Raji (cell line): ENCODE data around the gene COL4A4.

Experiments
- POLR2A ChIP-seq: IDR thresholded peaks from 2 replicates; pipeline ENCODE4 v1.6.1; 2011; ENCODE audit warnings: low read depth, low read length, control low read depth; ENCODE audit not compliant: insufficient read depth

The COL4A4 gene

GRCh38 chr2:227022608-227023007 lies 141.4 kb downstream of the COL4A4 start:
- no peak for TF ChIP-seq POLR2A

- no peak for TF ChIP-seq POLR2A
Observed at GRCh38 chr2:227020416-227020815, 143.6 kb downstream of the COL4A4 start.

GRCh38 chr2:227016894-227017293 lies 147.1 kb downstream of the COL4A4 start:
- no peak for TF ChIP-seq POLR2A

GRCh38 chr2:227013881-227014280 lies 150.1 kb downstream of the COL4A4 start:
- TF ChIP-seq POLR2A, result no peak

GRCh38 chr2:227013330-227013729 lies 150.7 kb downstream of the COL4A4 start:
- no peak for TF ChIP-seq POLR2A

GRCh38 chr2:227010433-227010832 lies 153.6 kb downstream of the COL4A4 start:
- TF ChIP-seq POLR2A, result no peak

- no peak for TF ChIP-seq POLR2A
Observed at GRCh38 chr2:227007940-227008339, 156.1 kb downstream of the COL4A4 start.

- TF ChIP-seq POLR2A, result no peak
Observed at GRCh38 chr2:227007148-227007547, 156.9 kb downstream of the COL4A4 start.

- TF ChIP-seq POLR2A, result no peak
Observed at GRCh38 chr2:227006189-227006897, 157.7 kb downstream of the COL4A4 start.

GRCh38 chr2:227004482-227004881 lies 159.5 kb downstream of the COL4A4 start:
- TF ChIP-seq POLR2A, result no peak

GRCh38 chr2:227000123-227000522 lies 163.9 kb downstream of the COL4A4 start:
- no peak for TF ChIP-seq POLR2A

- TF ChIP-seq POLR2A, result no peak
Observed at GRCh38 chr2:226999661-227000060, 164.3 kb downstream of the COL4A4 start.

- TF ChIP-seq POLR2A, result no peak
Observed at GRCh38 chr2:226995625-226996041, 168.4 kb downstream of the COL4A4 start.

GRCh38 chr2:226994775-226995174 lies 169.2 kb downstream of the COL4A4 start:
- no peak for TF ChIP-seq POLR2A

GRCh38 chr2:226993171-226993570 lies 170.8 kb downstream of the COL4A4 start:
- no peak for TF ChIP-seq POLR2A

- no peak for TF ChIP-seq POLR2A
Observed at GRCh38 chr2:226991663-226992062, 172.3 kb downstream of the COL4A4 start.

GRCh38 chr2:226985583-226985946 lies 178.4 kb downstream of the COL4A4 start:
- no peak for TF ChIP-seq POLR2A
